ENCODE data around the gene TRIM39. TPM values are rescaled to one million over a fixed set of nuclear protein-coding genes. Genes with fewer than 3 reads are reported as not detected.

The TRIM39 gene
- total RNA-seq, 2 experiments from 2014 or later: 38.2 to 38.3 TPM

DNA sequence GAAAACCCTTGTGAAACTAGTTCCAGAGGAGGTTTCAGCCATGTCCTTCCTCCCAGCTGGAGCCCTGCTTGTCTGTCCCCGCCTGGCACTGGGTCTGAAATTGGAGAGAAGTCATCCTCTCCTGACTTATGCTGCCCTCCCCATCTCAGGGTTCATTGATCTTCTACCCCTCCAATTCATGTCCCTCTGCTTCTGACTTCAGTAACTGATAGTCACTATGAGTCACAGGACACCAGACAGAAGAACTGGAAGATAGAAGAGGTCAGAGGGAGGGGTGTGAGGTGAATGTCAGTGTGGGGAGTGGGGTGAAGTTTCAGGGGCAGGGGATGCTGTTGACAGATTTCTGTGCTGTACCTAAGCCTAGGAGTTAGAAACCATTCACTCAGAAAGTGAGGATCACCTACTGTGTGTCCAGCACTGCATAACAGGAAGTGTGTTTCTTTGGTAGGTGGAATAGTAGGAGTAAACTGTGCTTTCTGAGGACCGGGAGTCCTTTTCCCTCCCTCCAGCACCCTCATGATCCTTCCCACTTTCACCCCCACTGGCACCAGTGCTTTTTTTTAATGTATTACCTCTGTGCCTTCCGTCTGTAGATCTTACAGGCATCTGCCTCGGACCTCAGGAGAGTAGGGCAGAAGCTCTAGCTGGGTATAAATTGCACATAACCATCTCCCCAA, 17.6 kb downstream of the TRIM39 start:
- H3K27ac ChIP-seq (ENCODE audit: low read depth in 1 of 2, low read length in 2 of 2): no peak overlapping the region
- POLR2A ChIA-PET: interaction anchor here (0.9 to 1.3 kb wide), 3 partner anchors 15 to 131 kb away, joined by 3 to 11 read pairs (median 4); partner anchors contain the start of genes TRIM26 and TRIM39

DNA sequence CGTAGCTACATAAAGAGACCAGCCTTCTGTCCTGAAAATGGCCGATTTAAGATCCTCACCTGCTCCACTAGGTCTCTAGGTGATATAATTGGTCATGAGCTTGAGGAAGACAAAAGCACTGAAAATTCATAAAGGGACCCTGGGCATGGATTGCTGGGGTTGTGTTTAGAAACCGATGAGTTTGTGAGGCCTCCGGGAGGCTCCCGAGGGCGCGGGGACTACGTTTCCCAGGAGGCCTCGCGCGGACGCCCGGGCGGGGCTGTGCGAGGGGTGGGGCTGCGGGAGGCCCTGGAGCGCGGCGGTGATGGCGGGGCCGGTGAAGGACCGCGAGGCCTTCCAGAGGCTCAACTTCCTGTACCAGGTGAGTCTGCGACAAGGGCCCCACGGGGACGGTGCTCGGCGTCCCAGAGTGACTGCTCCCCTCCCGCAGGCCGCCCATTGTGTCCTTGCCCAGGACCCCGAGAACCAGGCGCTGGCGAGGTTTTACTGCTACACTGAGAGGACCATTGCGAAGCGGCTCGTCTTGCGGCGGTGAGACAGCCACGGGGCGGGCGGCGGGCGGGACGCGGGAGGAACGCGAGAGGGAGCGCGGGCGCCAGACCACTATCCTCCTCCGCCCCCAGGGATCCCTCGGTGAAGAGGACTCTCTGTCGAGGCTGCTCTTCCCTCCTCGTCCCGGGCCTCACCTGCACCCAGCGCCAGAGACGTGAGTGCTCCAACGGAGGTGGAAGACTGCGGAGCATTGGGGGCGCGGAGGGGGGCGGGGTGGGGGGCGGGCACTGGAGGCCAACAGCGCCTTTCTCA, 18.3 kb downstream of the TRIM39 start, which contains the start of gene RPP21:
RPP21 (plus strand) TSS at position 289 of the 804 bp plus-strand sequence; CDS start at position 305, 16 bp downstream.
- peaks cover 32% of the 10 kb centered on the region for H3K36me3 ChIP-seq (ENCODE audit: insufficient read depth, low read length)
- Mint-ChIP-seq H3K4me3 (peak within 1 kb of the TSS; percentile 96), H3K36me3 (ENCODE audit: low read depth) (peaks cover 51% of the 10 kb centered on the region), H3K27ac (peak within 1 kb of the TSS; percentile 90), H3K9me3 (no peaks in the 10 kb centered on the region), H3K4me1 (ENCODE audit: low read depth) (peaks cover 26% of the 10 kb centered on the region), H3K27me3 (no peaks in the 10 kb centered on the region)
- H3K27me3 ChIP-seq (ENCODE audit: control insufficient read depth in 1 of 2, insufficient read depth in 2 of 2, low read length in 2 of 2): no peaks in the 10 kb centered on the region
- ATAC-seq (ENCODE audit: poor library complexity) (peak; percentile 99), DNase-seq (peak; percentile 74 to 92 (median 85))
- peaks cover 22% of the 10 kb centered on the region for H3K4me1 ChIP-seq (ENCODE audit: insufficient read depth, low read length)
- intact Hi-C loops (cut with DNase I, micrococcal nuclease): loop anchor here (1.0 to 5.0 kb wide), 5 partner anchors 18 to 212 kb away; partner anchors contain the start of genes GNL1 (in 1 of the 2), PRR3 (in 1 of the 2), TRIM26 (in 1 of the 2) and TRIM39 (in 1 of the 2)
- CTCF ChIA-PET: no interaction called here
- peak within 1 kb of the TSS; percentile 88 to 90 for H3K27ac ChIP-seq (ENCODE audit: low read depth in 1 of 2, low read length in 2 of 2)
- POLR2A ChIA-PET: interaction anchor here (0.9 to 2.9 kb wide), 4 partner anchors 16 to 132 kb away, joined by 3 to 15 read pairs (median 8); partner anchors contain the start of genes TRIM26 and TRIM39
- peak within 1 kb of the TSS; percentile 91 for H3K4me3 ChIP-seq (ENCODE audit: low read length)
- TF ChIP-seq, protein P1, sequence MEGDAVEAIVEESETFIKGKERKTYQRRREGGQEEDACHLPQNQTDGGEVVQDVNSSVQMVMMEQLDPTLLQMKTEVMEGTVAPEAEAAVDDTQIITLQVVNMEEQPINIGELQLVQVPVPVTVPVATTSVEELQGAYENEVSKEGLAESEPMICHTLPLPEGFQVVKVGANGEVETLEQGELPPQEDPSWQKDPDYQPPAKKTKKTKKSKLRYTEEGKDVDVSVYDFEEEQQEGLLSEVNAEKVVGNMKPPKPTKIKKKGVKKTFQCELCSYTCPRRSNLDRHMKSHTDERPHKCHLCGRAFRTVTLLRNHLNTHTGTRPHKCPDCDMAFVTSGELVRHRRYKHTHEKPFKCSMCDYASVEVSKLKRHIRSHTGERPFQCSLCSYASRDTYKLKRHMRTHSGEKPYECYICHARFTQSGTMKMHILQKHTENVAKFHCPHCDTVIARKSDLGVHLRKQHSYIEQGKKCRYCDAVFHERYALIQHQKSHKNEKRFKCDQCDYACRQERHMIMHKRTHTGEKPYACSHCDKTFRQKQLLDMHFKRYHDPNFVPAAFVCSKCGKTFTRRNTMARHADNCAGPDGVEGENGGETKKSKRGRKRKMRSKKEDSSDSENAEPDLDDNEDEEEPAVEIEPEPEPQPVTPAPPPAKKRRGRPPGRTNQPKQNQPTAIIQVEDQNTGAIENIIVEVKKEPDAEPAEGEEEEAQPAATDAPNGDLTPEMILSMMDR (IDR thresholded peaks at IDR 0.05): no peak
- H3K9me3 ChIP-seq (ENCODE audit: control insufficient read depth in 1 of 2, insufficient read depth in 1 of 2, low read length in 2 of 2): no peaks in the 10 kb centered on the region

More for the DNA sequence above, 17.6 kb downstream of the TRIM39 start:
- H3K9me3 ChIP-seq (ENCODE audit: control insufficient read depth in 1 of 2, insufficient read depth in 1 of 2, low read length in 2 of 2): no peaks in the 10 kb centered on the region
- Mint-ChIP-seq H3K36me3 (ENCODE audit: low read depth) (peaks cover 58% of the 10 kb centered on the region), H3K27ac (peak overlapping the region; percentile 90), H3K9me3 (no peaks in the 10 kb centered on the region), H3K4me3 (peak overlapping the region; percentile 96), H3K27me3 (no peaks in the 10 kb centered on the region), H3K4me1 (ENCODE audit: low read depth) (peaks cover 26% of the 10 kb centered on the region)
- TF ChIP-seq, protein P1 (IDR thresholded peaks at IDR 0.05): no peak
- intact Hi-C loops (cut with DNase I, micrococcal nuclease): no loop called here
- DNase-seq (no peak), ATAC-seq (ENCODE audit: poor library complexity) (no peak)
- no peaks in the 10 kb centered on the region for H3K27me3 ChIP-seq (ENCODE audit: control insufficient read depth in 1 of 2, insufficient read depth in 2 of 2, low read length in 2 of 2)
- CTCF ChIA-PET: interaction anchor here (0.6 kb wide), 1 partner anchor 11 kb away, joined by 5 read pairs; no protein-coding TSS in a partner anchor
- H3K4me1 ChIP-seq (ENCODE audit: insufficient read depth, low read length): peaks cover 22% of the 10 kb centered on the region
- peaks cover 40% of the 10 kb centered on the region for H3K36me3 ChIP-seq (ENCODE audit: insufficient read depth, low read length)
- H3K4me3 ChIP-seq (ENCODE audit: low read length): peak overlapping the region; percentile 91

DNA sequence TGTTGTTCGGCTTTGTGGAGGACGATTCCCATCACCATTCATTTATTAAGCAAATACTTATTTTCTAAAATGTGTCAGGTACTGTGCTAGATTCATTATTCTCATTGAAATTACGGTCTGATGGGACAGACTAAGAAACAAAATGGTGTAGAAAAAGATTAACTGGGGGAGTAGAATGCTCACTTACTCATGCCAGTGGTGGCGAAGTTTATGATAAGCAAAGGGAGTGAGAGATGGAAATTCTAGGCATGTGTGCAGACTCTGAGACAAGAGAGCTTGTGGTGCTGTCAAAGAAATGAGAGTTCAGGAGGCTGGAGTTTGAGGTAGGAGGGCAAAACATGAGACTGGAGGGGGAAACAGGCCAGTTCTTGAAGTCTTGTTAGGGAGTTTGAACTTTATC, 19.1 kb downstream of the TRIM39 start:
- H3K4me1 ChIP-seq (ENCODE audit: insufficient read depth, low read length): peaks cover 22% of the 10 kb centered on the region
- H3K9me3 ChIP-seq (ENCODE audit: control insufficient read depth in 1 of 2, insufficient read depth in 1 of 2, low read length in 2 of 2): no peaks in the 10 kb centered on the region
- H3K36me3 ChIP-seq (ENCODE audit: insufficient read depth, low read length): peaks cover 25% of the 10 kb centered on the region
- H3K27ac ChIP-seq (ENCODE audit: low read depth in 1 of 2, low read length in 2 of 2): no peak overlapping the region
- Mint-ChIP-seq H3K36me3 (ENCODE audit: low read depth) (peaks cover 43% of the 10 kb centered on the region), H3K4me1 (ENCODE audit: low read depth) (peaks cover 26% of the 10 kb centered on the region), H3K27ac (peak overlapping the region; percentile 90), H3K27me3 (no peaks in the 10 kb centered on the region), H3K4me3 (peak overlapping the region; percentile 96), H3K9me3 (no peaks in the 10 kb centered on the region)
- POLR2A ChIA-PET: interaction anchor here (2.9 kb wide), 1 partner anchor 19 kb away, joined by 15 read pairs; the partner anchor contains the start of gene TRIM39
- TF ChIP-seq, protein P1 (IDR thresholded peaks at IDR 0.05): no peak
- DNase-seq (no peak), ATAC-seq (ENCODE audit: poor library complexity) (no peak)
- intact Hi-C loops (cut with DNase I, micrococcal nuclease): loop anchor here (1.0 to 5.0 kb wide), 5 partner anchors 19 to 211 kb away; partner anchors contain the start of genes GNL1 (in 1 of the 2), PRR3 (in 1 of the 2), TRIM26 (in 1 of the 2) and TRIM39 (in 1 of the 2)
- no peaks in the 10 kb centered on the region for H3K27me3 ChIP-seq (ENCODE audit: control insufficient read depth in 1 of 2, insufficient read depth in 2 of 2, low read length in 2 of 2)
- H3K4me3 ChIP-seq (ENCODE audit: low read length): peak overlapping the region; percentile 91
- CTCF ChIA-PET: no interaction called here

All from CD4-positive, alpha-beta T cell (primary cell).